Osteoblast (primary cell): Measurements from ENCODE around the gene CRIP3. TPM values are rescaled to one million over a fixed set of nuclear protein-coding genes. Genes with fewer than 3 reads are reported as not detected.

ENCODE experiments used
- DNase-seq: peaks from one replicate; pipeline ENCODE4 v3.0.0; 2011; ENCODE audit warnings: low spot score, mixed read lengths; ENCODE audit not compliant: insufficient read length; ENCODE audit errors: missing footprints
- H2AFZ ChIP-seq: 2 replicates; pipeline ENCODE4 v1.6.0; 2011; ENCODE audit warnings: mild to moderate bottlenecking, low read length
- H3K27ac ChIP-seq: 2 replicates; pipeline ENCODE4 v1.5.1; 2011; ENCODE audit warnings: mild to moderate bottlenecking, low read depth, low read length, moderate library complexity
- H3K27me3 ChIP-seq: 2 replicates; pipeline ENCODE4 v1.6.0; 2012; ENCODE audit warnings: mild to moderate bottlenecking, control low read depth, inconsistent platforms, low read length, moderate library complexity; ENCODE audit not compliant: insufficient read depth
- H3K36me3 ChIP-seq: 2 replicates; pipeline ENCODE4 v1.5.1; 2011; ENCODE audit warnings: mild to moderate bottlenecking, low read length, control low read depth, moderate library complexity; ENCODE audit not compliant: insufficient read depth
- H3K4me1 ChIP-seq: 2 replicates; pipeline ENCODE4 v1.5.1; 2011; ENCODE audit warnings: mild to moderate bottlenecking, low read length, control low read depth, moderate library complexity; ENCODE audit not compliant: insufficient read depth
- H3K4me2 ChIP-seq: 2 replicates; pipeline ENCODE4 v1.6.0; 2011; ENCODE audit warnings: mild to moderate bottlenecking, low read length; ENCODE audit not compliant: insufficient read depth
- H3K4me3 ChIP-seq: fragments of 200-600 bp; sonication (generic); 3 replicates; pipeline ENCODE4 v1.5.1; 2012; ENCODE audit warnings: mild to moderate bottlenecking, low read length, inconsistent platforms; ENCODE audit not compliant: insufficient read depth
- H3K79me2 ChIP-seq: 2 replicates; pipeline ENCODE4 v1.6.0; 2012; ENCODE audit warnings: mild to moderate bottlenecking, low read length, control low read depth, inconsistent platforms; ENCODE audit not compliant: insufficient read depth
- H3K9me3 ChIP-seq: 2 replicates; pipeline ENCODE4 v1.5.1; 2011; ENCODE audit warnings: low read depth, low read length, control low read depth
- H4K20me1 ChIP-seq: 2 replicates; pipeline ENCODE4 v1.6.0; 2012; ENCODE audit warnings: mild to moderate bottlenecking, low read length, control low read depth; ENCODE audit not compliant: insufficient read depth
- total RNA-seq: library from RNA; depleted of rRNA; stranded (reverse); fragments of >200 nt; gene quantifications from 2 replicates; pipeline ENCODE4 v1.2.3, GENCODE V29; 2012
- TF ChIP-seq, protein P1 (sequence below): IDR thresholded peaks from 2 replicates; pipeline ENCODE4 v1.5.1; 2011; ENCODE audit warnings: mild to moderate bottlenecking, low read depth, low read length, moderate library complexity; ENCODE audit errors: extremely low read depth

The CRIP3 gene
- total RNA-seq, 1 donor = not detected

DNA sequence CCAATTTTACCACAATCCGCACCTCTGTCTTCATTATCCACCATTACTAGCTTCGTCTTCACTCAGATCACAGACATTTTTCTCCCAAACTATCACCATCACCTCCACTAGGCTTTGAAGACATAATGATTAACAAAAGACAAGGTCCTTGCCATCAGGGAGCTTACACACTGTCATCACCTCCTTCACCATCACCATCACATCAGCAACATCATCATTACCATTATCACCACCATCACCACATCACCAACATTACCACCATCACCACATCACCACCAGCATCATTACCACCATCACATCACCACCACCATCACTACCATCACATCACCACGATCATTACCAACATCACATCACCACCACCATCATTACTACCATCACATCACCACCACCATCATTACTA lies 14.9 kb downstream of the CRIP3 start:
- Histone ChIP-seq H3K27ac (no peak overlapping the region), H3K4me3 (no peak overlapping the region), H4K20me1 (no peaks in the 10 kb centered on the region)

DNA sequence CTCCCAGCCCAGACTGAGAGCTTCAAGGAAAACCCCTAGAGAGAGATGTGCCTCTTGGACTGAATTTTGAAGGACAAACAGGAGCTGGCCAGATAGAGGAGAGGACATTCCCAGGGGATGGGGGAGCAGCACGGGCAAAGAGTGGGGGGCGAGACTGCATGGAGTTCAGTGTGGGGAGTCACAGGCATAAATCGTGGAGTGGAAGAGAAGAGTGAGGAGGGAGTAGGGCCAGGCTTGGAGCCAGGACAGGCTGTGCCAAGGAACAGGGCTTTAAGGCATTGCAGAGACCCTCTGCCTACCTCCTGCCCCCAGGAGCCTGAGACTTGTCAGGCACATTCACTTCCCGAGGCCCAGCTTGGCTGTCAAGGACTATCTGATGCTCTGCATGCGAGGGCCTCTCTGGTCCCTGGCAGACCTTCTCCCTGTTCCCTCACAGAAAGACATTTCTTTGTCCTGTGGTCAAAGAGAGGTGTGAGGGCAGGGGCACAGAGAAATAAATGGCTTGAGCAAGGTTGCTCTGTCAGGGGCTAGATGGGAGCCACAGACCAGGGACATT lies 15.8 kb downstream of the CRIP3 start:
- Histone ChIP-seq H3K27me3 (peaks cover 9% of the 10 kb centered on the region), H3K9me3 (no peaks in the 10 kb centered on the region), H4K20me1 (no peaks in the 10 kb centered on the region), H2AFZ (no peak overlapping the region), H3K36me3 (no peaks in the 10 kb centered on the region), H3K27ac (no peak overlapping the region), H3K4me2 (no peak overlapping the region), H3K4me3 (no peak overlapping the region), H3K79me2 (no peaks in the 10 kb centered on the region), H3K4me1 (no peaks in the 10 kb centered on the region)
- TF ChIP-seq, protein P1, sequence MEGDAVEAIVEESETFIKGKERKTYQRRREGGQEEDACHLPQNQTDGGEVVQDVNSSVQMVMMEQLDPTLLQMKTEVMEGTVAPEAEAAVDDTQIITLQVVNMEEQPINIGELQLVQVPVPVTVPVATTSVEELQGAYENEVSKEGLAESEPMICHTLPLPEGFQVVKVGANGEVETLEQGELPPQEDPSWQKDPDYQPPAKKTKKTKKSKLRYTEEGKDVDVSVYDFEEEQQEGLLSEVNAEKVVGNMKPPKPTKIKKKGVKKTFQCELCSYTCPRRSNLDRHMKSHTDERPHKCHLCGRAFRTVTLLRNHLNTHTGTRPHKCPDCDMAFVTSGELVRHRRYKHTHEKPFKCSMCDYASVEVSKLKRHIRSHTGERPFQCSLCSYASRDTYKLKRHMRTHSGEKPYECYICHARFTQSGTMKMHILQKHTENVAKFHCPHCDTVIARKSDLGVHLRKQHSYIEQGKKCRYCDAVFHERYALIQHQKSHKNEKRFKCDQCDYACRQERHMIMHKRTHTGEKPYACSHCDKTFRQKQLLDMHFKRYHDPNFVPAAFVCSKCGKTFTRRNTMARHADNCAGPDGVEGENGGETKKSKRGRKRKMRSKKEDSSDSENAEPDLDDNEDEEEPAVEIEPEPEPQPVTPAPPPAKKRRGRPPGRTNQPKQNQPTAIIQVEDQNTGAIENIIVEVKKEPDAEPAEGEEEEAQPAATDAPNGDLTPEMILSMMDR = no peak
- no peak for DNase-seq

More for the DNA sequence above, 14.9 kb downstream of the CRIP3 start:
- Histone ChIP-seq H3K4me1 (no peaks in the 10 kb centered on the region), H3K27me3 (peaks cover 16% of the 10 kb centered on the region), H3K36me3 (no peaks in the 10 kb centered on the region), H3K79me2 (no peaks in the 10 kb centered on the region), H3K4me2 (no peak overlapping the region), H3K9me3 (no peaks in the 10 kb centered on the region), H2AFZ (no peak overlapping the region)
- TF ChIP-seq, protein P1 = no peak
- DNase-seq = no peak

DNA sequence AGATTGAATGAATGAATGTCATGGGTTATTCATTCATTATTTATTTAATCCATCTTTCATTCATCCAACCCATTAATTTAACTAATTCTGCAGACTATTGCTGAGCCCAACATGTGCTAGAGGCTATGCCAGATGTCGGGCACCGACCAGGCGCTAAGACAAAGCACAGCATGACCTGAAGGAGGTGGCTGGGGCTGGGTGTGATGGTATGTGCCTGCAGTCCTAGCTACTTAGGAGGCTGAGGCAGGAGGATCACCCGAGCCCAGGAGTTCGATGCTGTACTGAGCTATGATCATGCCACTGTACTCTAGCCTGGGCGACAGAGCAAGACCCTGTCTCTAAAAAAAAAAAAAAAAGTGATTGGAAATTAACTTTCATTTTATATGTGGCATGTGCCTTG lies 16.3 kb downstream of the CRIP3 start:
- H3K4me1 ChIP-seq = peaks cover under 1% of the 10 kb centered on the region
- H3K9me3 ChIP-seq = no peaks in the 10 kb centered on the region
- H2AFZ ChIP-seq = no peak overlapping the region
- no peaks in the 10 kb centered on the region for H4K20me1 ChIP-seq
- no peak overlapping the region for H3K4me3 ChIP-seq
- H3K4me2 ChIP-seq = no peak overlapping the region
- TF ChIP-seq, protein P1 = no peak
- no peaks in the 10 kb centered on the region for H3K36me3 ChIP-seq
- no peak overlapping the region for H3K27ac ChIP-seq
- H3K27me3 ChIP-seq = peaks cover 9% of the 10 kb centered on the region
- no peaks in the 10 kb centered on the region for H3K79me2 ChIP-seq
- DNase-seq = no peak

DNA sequence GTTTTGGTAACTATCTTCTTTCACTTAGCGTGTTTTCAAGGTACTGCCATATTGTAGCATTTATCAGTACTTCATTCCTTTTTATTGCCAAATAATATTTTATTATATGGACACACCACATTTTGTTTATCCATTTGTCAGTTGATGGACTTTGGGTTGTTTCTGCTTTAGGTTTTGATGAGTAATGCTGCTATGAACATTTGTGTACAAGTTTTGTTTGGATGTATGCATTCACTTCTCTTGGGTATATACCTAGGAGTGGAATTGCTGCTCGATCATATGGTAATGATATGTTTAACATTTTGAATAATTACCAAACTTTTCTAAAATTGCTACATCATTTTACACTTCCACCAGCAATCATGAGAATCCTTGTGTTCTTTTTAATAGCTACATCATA lies 16.9 kb downstream of the CRIP3 start:
- TF ChIP-seq, protein P1 = no peak
- H3K79me2 ChIP-seq = no peaks in the 10 kb centered on the region
- no peak for DNase-seq
- no peaks in the 10 kb centered on the region for H3K36me3 ChIP-seq
- no peak overlapping the region for H3K4me2 ChIP-seq
- H3K4me1 ChIP-seq = peaks cover 5% of the 10 kb centered on the region
- peaks cover 6% of the 10 kb centered on the region for H3K27me3 ChIP-seq
- H3K9me3 ChIP-seq = no peaks in the 10 kb centered on the region
- no peak overlapping the region for H2AFZ ChIP-seq
- no peaks in the 10 kb centered on the region for H4K20me1 ChIP-seq
- H3K27ac ChIP-seq = no peak overlapping the region
- no peak overlapping the region for H3K4me3 ChIP-seq
